Measurements from ENCODE around the gene C17orf75. TPM values are rescaled to one million over a fixed set of nuclear protein-coding genes. Genes with fewer than 3 reads are reported as not detected.

The C17orf75 gene
- total RNA-seq, 2 experiments from 2014 or later: 66.1 to 70.9 TPM

Small RNA genes lying within 50 kb of the gene (microRNA-seq; reads per million reads assigned to microRNA genes)
- 9.1 reads per million, percentile 11 among the genes with 10 or more reads in this experiment for gene MIR632 (ENCODE audit: borderline replicate concordance)

Other genes with a start within 250 kb of the C17orf75 start
- 19.4 and 23.9 TPM in 2 replicates for gene RHOT1, start 199.7 kb downstream of the C17orf75 start, total RNA-seq (2014; rRNA removed; shearing (Covaris generic))
- 24.2 and 25.7 TPM in 2 replicates for gene RHOT1, start 199.7 kb downstream of the C17orf75 start, total RNA-seq (2022)
- gene RHBDL3, start 76.3 kb downstream of the C17orf75 start, total RNA-seq (2014; rRNA removed; shearing (Covaris generic)): not detected in 2 replicates
- gene RHBDL3, start 76.3 kb downstream of the C17orf75 start, total RNA-seq (2022): 0.15 TPM in 1 of 2 replicates, not detected in the other
- gene ZNF207, start 8.0 kb upstream of the C17orf75 start, total RNA-seq (2014; rRNA removed; shearing (Covaris generic)): 121 and 157 TPM in 2 replicates
- gene ZNF207, start 8.0 kb upstream of the C17orf75 start, total RNA-seq (2022): 284 and 309 TPM in 2 replicates
- gene PSMD11, start 102.3 kb upstream of the C17orf75 start, total RNA-seq (2014; rRNA removed; shearing (Covaris generic)): 81.0 and 89.3 TPM in 2 replicates
- 123 and 137 TPM in 2 replicates for gene PSMD11, start 102.3 kb upstream of the C17orf75 start, total RNA-seq (2022)
- 0.51 and 1.3 TPM in 2 replicates for gene CDK5R1, start 144.8 kb upstream of the C17orf75 start, total RNA-seq (2014; rRNA removed; shearing (Covaris generic))
- 2.0 and 2.2 TPM in 2 replicates for gene CDK5R1, start 144.8 kb upstream of the C17orf75 start, total RNA-seq (2022)